Caco-2 (cell line): ENCODE measurements around the gene TTC21A. TPM values are rescaled to one million over a fixed set of nuclear protein-coding genes. Genes with fewer than 3 reads are reported as not detected.

Experiments used
- BruUV-seq: library from RNA; stranded (reverse); fragments of 400-500 nt; replicated peaks from 2 replicates; lab custom pipeline; 2021; lab: Mats Ljungman, UMichigan
- CTCF ChIA-PET: fragments of 300-600 bp; sonication (Branson Sonifier 250); formaldehyde crosslinking; loops from one replicate; lab custom pipeline; 2022; ENCODE audit warnings: antibody characterized with exemption; lab: Charles Lee
- POLR2A ChIA-PET: fragments of 300-600 bp; sonication (Branson Sonifier 250); formaldehyde crosslinking; loops from one replicate; lab custom pipeline; 2022; ENCODE audit warnings: antibody characterized with exemption; lab: Charles Lee
- DNase-seq, 2 experiments: peaks; one replicate each; pipeline versions ENCODE4 v3.0.0 to v3.0.0-alpha.2; 2020 to 2022
- H3K27me3 ChIP-seq: replicated peaks from 2 replicates; pipeline ENCODE4 v1.6.0; 2011; ENCODE audit warnings: low read length; ENCODE audit not compliant: control insufficient read depth, insufficient read depth
- H3K36me3 ChIP-seq: 2 replicates; pipeline ENCODE4 v1.5.1; 2011; ENCODE audit warnings: low read length; ENCODE audit not compliant: control insufficient read depth, insufficient read depth
- H3K4me1 ChIP-seq: fragments of 250-450 bp; sonication (Bioruptor Pico); 2 replicates; pipeline ENCODE4 v1.5.1; 2020; ENCODE audit warnings: mild to moderate bottlenecking
- H3K4me3 ChIP-seq: 2 replicates; pipeline ENCODE4 v1.5.1; 2011; ENCODE audit warnings: low read depth, mild to moderate bottlenecking, control low read depth, low read length
- H3K9me3 ChIP-seq: fragments of 250-450 bp; sonication (Bioruptor Pico); 2 replicates; pipeline ENCODE4 v1.5.1; 2020; ENCODE audit warnings: mild to moderate bottlenecking, moderate library complexity
- H3K27ac Mint-ChIP-seq: one replicate; pipeline ENCODE4 v1.8.0; 2022; ENCODE audit warnings: mixed read lengths; ENCODE audit not compliant: unreplicated experiment
- H3K27me3 Mint-ChIP-seq: one replicate; pipeline ENCODE4 v1.8.0; 2022; ENCODE audit warnings: mixed read lengths; ENCODE audit not compliant: insufficient read depth, unreplicated experiment
- H3K36me3 Mint-ChIP-seq: one replicate; pipeline ENCODE4 v1.8.0; 2022; ENCODE audit warnings: mild to moderate bottlenecking, mixed read lengths; ENCODE audit not compliant: insufficient read depth, unreplicated experiment
- H3K4me1 Mint-ChIP-seq: one replicate; pipeline ENCODE4 v1.8.0; 2022; ENCODE audit warnings: low read depth, mixed read lengths; ENCODE audit not compliant: unreplicated experiment
- H3K4me3 Mint-ChIP-seq: one replicate; pipeline ENCODE4 v1.8.0; 2022; ENCODE audit warnings: mild to moderate bottlenecking, moderate library complexity, mixed read lengths; ENCODE audit not compliant: unreplicated experiment
- H3K9me3 Mint-ChIP-seq: one replicate; pipeline ENCODE4 v1.8.0; 2022; ENCODE audit warnings: mixed read lengths; ENCODE audit not compliant: unreplicated experiment
- CTCF ChIP-seq, 2 experiments: fragments of 200-600 bp in 1 of 2; IDR thresholded peaks; 1 replicate in 1 of 2; 2 replicates in 1 of 2; pipeline versions ENCODE4 v1.5.1 to v1.8.0; 2011 to 2022; ENCODE audit warnings: antibody characterized with exemption in 1 of 2, control low read depth in 1 of 2, inconsistent platforms in 1 of 2, low read depth in 1 of 2, low read length in 1 of 2, mild to moderate bottlenecking in 1 of 2, moderate library complexity in 1 of 2; ENCODE audit not compliant: insufficient read depth in 1 of 2, severe bottlenecking in 1 of 2, unreplicated experiment in 1 of 2
- intact Hi-C: fragments of 100-400 bp; cut with micrococcal nuclease; formaldehyde crosslinking; loops from one replicate; pipeline ENCODE4 v1.10.0; 2022; ENCODE audit not compliant: unreplicated experiment
- total RNA-seq: library from RNA; stranded (reverse); gene quantifications from 2 replicates; pipeline ENCODE4 v1.2.3, GENCODE V29; 2022

The TTC21A gene
- total RNA-seq, 1 experiment from 2014 or later, result 4.0 TPM

- Mint-ChIP-seq H3K36me3 (no peaks in the 10 kb centered on the region), H3K9me3 (no peaks in the 10 kb centered on the region), H3K27ac (no peak overlapping the region), H3K4me1 (no peaks in the 10 kb centered on the region), H3K27me3 (no peaks in the 10 kb centered on the region), H3K4me3 (no peak overlapping the region)
- Histone ChIP-seq H3K4me3 (no peak overlapping the region), H3K4me1 (no peaks in the 10 kb centered on the region), H3K27me3 (no peaks in the 10 kb centered on the region), H3K36me3 (no peaks in the 10 kb centered on the region), H3K9me3 (no peaks in the 10 kb centered on the region)
- BruUV-seq, result no TSS peak
- DNase-seq, result no peak
- intact Hi-C loops, result no loop called here
- TF ChIP-seq CTCF (IDR thresholded peaks at IDR 0.05; ENCODE audit: insufficient read depth in 1 of 2, low read depth in 1 of 2, low read length in 1 of 2, severe bottlenecking in 1 of 2, unreplicated experiment in 1 of 2), result no peak
- ChIA-PET CTCF (interaction anchor here (0.7 kb wide), 1 partner anchor 85 kb away, joined by 3 read pairs; no protein-coding TSS in a partner anchor), POLR2A (no interaction called here)
These were observed 7.0 kb downstream of the TTC21A start for GRCh38 chr3:39114456-39114855.

- POLR2A ChIA-PET, result no interaction called here
- Histone ChIP-seq H3K4me1 (no peaks in the 10 kb centered on the region), H3K9me3 (no peaks in the 10 kb centered on the region), H3K4me3 (no peak overlapping the region), H3K36me3 (no peaks in the 10 kb centered on the region), H3K27me3 (no peaks in the 10 kb centered on the region)
- Mint-ChIP-seq H3K4me3 (no peak overlapping the region), H3K9me3 (no peaks in the 10 kb centered on the region), H3K36me3 (no peaks in the 10 kb centered on the region), H3K4me1 (no peaks in the 10 kb centered on the region), H3K27me3 (no peaks in the 10 kb centered on the region), H3K27ac (no peak overlapping the region)
- intact Hi-C loops, result no loop called here
- no peak for TF ChIP-seq CTCF (IDR thresholded peaks at IDR 0.05; ENCODE audit: insufficient read depth in 1 of 2, low read depth in 1 of 2, low read length in 1 of 2, severe bottlenecking in 1 of 2, unreplicated experiment in 1 of 2)
- BruUV-seq, result no TSS peak
- CTCF ChIA-PET, result interaction anchor here (1.0 kb wide), 1 partner anchor 10 kb away, joined by 4 read pairs; no protein-coding TSS in a partner anchor
- no peak for DNase-seq
These were observed 8.4 kb downstream of the TTC21A start for GRCh38 chr3:39115870-39116269.

DNA sequence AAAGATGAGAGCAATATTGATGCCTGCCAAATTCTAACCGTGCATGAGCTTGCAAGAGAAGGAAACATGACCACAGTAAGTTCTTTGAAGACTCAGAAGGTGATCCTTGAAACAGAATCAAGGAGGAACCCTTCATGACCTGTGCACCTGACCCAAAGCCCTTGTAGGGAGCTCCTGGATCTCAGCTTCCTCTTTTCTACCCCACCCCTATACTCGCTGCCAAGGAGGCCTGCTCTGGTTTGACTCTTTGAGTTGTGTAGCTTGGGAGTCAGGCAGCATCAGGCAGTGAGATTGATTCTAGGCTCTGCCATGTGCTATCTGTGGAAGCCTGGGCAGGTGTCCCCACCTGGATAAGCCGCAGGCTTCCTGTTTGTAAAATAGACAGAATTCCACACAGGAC is 10.6 kb downstream of the TTC21A start:
- H3K4me3 ChIP-seq, result no peak overlapping the region
- H3K36me3 ChIP-seq, result no peaks in the 10 kb centered on the region
- no peaks in the 10 kb centered on the region for H3K9me3 ChIP-seq
- Mint-ChIP-seq H3K9me3 (no peaks in the 10 kb centered on the region), H3K36me3 (no peaks in the 10 kb centered on the region), H3K4me1 (no peaks in the 10 kb centered on the region), H3K4me3 (no peak overlapping the region), H3K27ac (no peak overlapping the region), H3K27me3 (no peaks in the 10 kb centered on the region)
- H3K27me3 ChIP-seq, result no peaks in the 10 kb centered on the region
- ChIA-PET CTCF (interaction anchor here (1.5 kb wide), 1 partner anchor 170 kb away, joined by 4 read pairs; no protein-coding TSS in a partner anchor), POLR2A (interaction anchor here (1.5 kb wide), 1 partner anchor 10 kb away, joined by 4 read pairs; the partner anchor contains the start of genes GORASP1 and TTC21A)
- BruUV-seq, result no TSS peak
- intact Hi-C loops, result no loop called here
- no peak for TF ChIP-seq CTCF (IDR thresholded peaks at IDR 0.05; ENCODE audit: insufficient read depth in 1 of 2, low read depth in 1 of 2, low read length in 1 of 2, severe bottlenecking in 1 of 2, unreplicated experiment in 1 of 2)
- H3K4me1 ChIP-seq, result no peaks in the 10 kb centered on the region
- no peak for DNase-seq
